Measurements from ENCODE around the gene CAP2.

CAP2 gene

DNA sequence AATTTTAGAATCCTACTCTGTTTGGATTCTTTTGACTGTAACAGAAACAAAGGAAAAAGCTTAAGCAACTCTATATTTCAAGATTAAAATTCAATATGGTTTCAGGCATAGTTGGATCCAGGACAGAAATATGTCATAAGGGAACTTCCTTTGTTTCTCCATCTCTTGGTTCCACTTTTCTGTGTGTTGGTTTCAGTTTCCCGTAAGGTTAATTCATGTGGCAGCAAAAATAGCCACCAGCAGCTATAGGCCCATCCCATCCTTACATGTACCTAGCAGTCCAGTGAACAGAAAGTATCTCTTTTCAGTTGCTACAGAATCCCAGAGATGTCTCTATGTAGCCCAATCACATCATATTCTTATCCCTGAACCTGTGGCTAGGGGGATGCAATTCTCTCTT lies 197.9 kb downstream of the CAP2 start:
- H3K23ac ChIP-seq (ENCODE audit: low read length), result no peak overlapping the region
- no peak overlapping the region for H3K4me3 ChIP-seq (ENCODE audit: low read depth, low read length)
- H3K9ac ChIP-seq (ENCODE audit: low read length), result no peak overlapping the region
- H3K4me1 ChIP-seq (ENCODE audit: control insufficient read depth in 1 of 2, insufficient read depth in 2 of 2, low read length in 2 of 2), result peaks cover 0 to 2% of the 10 kb centered on the region in 2 experiments
- H2AK5ac ChIP-seq (ENCODE audit: low read length), result no peak overlapping the region
- no peak overlapping the region for H4K8ac ChIP-seq (ENCODE audit: low read depth, low read length)
- no peak overlapping the region for H3K14ac ChIP-seq (ENCODE audit: low read length)
- H3K79me1 ChIP-seq (ENCODE audit: low read length), result no peaks in the 10 kb centered on the region
- H2BK5ac ChIP-seq (ENCODE audit: low read depth, low read length, poor library complexity), result no peak overlapping the region
- no peak overlapping the region for H3K27ac ChIP-seq (ENCODE audit: low read depth, low read length)
- no CpG with 5 or more reads among the region's 1 CpG for WGBS (ENCODE audit: extremely low coverage, insufficient coverage, insufficient read length)
- no peak overlapping the region for H4K91ac ChIP-seq (ENCODE audit: low read depth, low read length)
- H3K36me3 ChIP-seq (ENCODE audit: control insufficient read depth in 1 of 2, insufficient read depth in 2 of 2, low read length in 2 of 2), result no peaks in the 10 kb centered on the region
- no peak overlapping the region for H3K4ac ChIP-seq (ENCODE audit: low read depth, low read length)
- H3K79me2 ChIP-seq (ENCODE audit: control insufficient read depth, insufficient read depth, low read length, poor library complexity), result no peaks in the 10 kb centered on the region
- H3K27me3 ChIP-seq (ENCODE audit: insufficient read depth, low read length), result no peaks in the 10 kb centered on the region
- no peaks in the 10 kb centered on the region for H3K9me3 ChIP-seq (ENCODE audit: insufficient read depth, low read depth, low read length)
- H4K12ac ChIP-seq (ENCODE audit: low read depth, low read length), result no peak overlapping the region
- H3K4me2 ChIP-seq (ENCODE audit: low read length), result no peak overlapping the region
- H2BK120ac ChIP-seq (ENCODE audit: insufficient read depth, low read length, poor library complexity), result no peak overlapping the region
- no peak overlapping the region for H2BK12ac ChIP-seq (ENCODE audit: low read length)
- no peak overlapping the region for H3K18ac ChIP-seq (ENCODE audit: low read length)
- DNase-seq, result peak; percentile 19 to 64
- H2AFZ ChIP-seq (ENCODE audit: insufficient read depth, low read length, poor library complexity), result no peak overlapping the region

DNA sequence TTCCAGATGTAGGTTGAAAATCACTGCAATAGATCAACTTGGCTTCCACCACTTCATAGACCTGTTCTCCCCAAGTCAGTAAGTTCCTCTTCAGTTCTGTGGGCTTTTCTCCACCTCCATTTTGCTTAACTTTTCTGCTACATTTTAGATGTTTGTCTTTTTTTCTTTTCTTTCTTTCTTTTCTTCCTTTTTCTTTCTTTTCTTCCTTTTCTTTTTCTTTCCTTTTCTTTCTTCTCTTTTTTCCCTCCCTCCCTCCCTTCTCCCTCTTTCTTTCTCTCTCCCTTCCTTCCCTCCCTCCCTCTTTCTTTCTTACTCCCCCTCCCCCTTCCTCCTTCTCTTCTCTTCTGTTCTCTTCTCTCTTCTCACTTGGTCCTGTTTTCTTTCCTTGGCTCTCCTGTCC lies 199.9 kb downstream of the CAP2 start:
- H2BK12ac ChIP-seq (ENCODE audit: low read length), result no peak overlapping the region
- H2AFZ ChIP-seq (ENCODE audit: insufficient read depth, low read length, poor library complexity), result no peak overlapping the region
- H3K79me1 ChIP-seq (ENCODE audit: low read length), result no peaks in the 10 kb centered on the region
- H4K8ac ChIP-seq (ENCODE audit: low read depth, low read length), result no peak overlapping the region
- no peak overlapping the region for H3K27ac ChIP-seq (ENCODE audit: low read depth, low read length)
- no peak overlapping the region for H3K18ac ChIP-seq (ENCODE audit: low read length)
- H2BK5ac ChIP-seq (ENCODE audit: low read depth, low read length, poor library complexity), result no peak overlapping the region
- H4K12ac ChIP-seq (ENCODE audit: low read depth, low read length), result no peak overlapping the region
- peaks cover 0 to 2% of the 10 kb centered on the region in 2 experiments for H3K4me1 ChIP-seq (ENCODE audit: control insufficient read depth in 1 of 2, insufficient read depth in 2 of 2, low read length in 2 of 2)
- no peaks in the 10 kb centered on the region for H3K27me3 ChIP-seq (ENCODE audit: insufficient read depth, low read length)
- no peak overlapping the region for H2AK5ac ChIP-seq (ENCODE audit: low read length)
- no peak overlapping the region for H4K91ac ChIP-seq (ENCODE audit: low read depth, low read length)
- no peaks in the 10 kb centered on the region for H3K79me2 ChIP-seq (ENCODE audit: control insufficient read depth, insufficient read depth, low read length, poor library complexity)
- H2BK120ac ChIP-seq (ENCODE audit: insufficient read depth, low read length, poor library complexity), result no peak overlapping the region
- no peak overlapping the region for H3K9ac ChIP-seq (ENCODE audit: low read length)
- H3K4ac ChIP-seq (ENCODE audit: low read depth, low read length), result no peak overlapping the region
- H3K36me3 ChIP-seq (ENCODE audit: control insufficient read depth in 1 of 2, insufficient read depth in 2 of 2, low read length in 2 of 2), result no peaks in the 10 kb centered on the region
- H3K4me2 ChIP-seq (ENCODE audit: low read length), result no peak overlapping the region
- no peak overlapping the region for H3K4me3 ChIP-seq (ENCODE audit: low read depth, low read length)
- DNase-seq, result no peak
- no peak overlapping the region for H3K23ac ChIP-seq (ENCODE audit: low read length)
- no peaks in the 10 kb centered on the region for H3K9me3 ChIP-seq (ENCODE audit: insufficient read depth, low read depth, low read length)
- H3K14ac ChIP-seq (ENCODE audit: low read length), result no peak overlapping the region

DNA sequence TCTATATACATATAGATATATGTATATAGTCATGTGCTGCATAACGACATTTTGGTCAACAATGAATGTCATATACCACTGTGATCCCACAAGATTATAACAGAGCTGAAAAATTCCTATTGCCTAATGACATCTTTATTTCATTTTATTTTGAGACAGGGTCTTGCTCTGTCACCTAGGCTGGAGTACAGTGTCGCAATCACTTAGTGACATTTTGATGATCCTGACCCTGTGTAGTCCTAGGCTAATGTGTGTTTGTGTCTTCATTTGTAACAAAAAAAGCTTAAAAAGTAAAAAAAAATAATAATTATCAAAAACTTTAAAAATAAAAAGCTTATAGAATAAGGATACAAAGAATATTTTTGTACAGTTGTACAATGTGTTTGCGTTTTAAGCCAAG lies 202.7 kb downstream of the CAP2 start:
- Histone ChIP-seq H3K36me3 (ENCODE audit: control insufficient read depth in 1 of 2, insufficient read depth in 2 of 2, low read length in 2 of 2) (no peaks in the 10 kb centered on the region), H4K91ac (ENCODE audit: low read depth, low read length) (no peak overlapping the region), H3K18ac (ENCODE audit: low read length) (no peak overlapping the region), H2BK120ac (ENCODE audit: insufficient read depth, low read length, poor library complexity) (no peak overlapping the region), H2AK5ac (ENCODE audit: low read length) (no peak overlapping the region), H3K14ac (ENCODE audit: low read length) (no peak overlapping the region), H3K9ac (ENCODE audit: low read length) (no peak overlapping the region), H2AFZ (ENCODE audit: insufficient read depth, low read length, poor library complexity) (no peak overlapping the region), H2BK5ac (ENCODE audit: low read depth, low read length, poor library complexity) (no peak overlapping the region), H2BK12ac (ENCODE audit: low read length) (no peak overlapping the region), H3K4me1 (ENCODE audit: control insufficient read depth in 1 of 2, insufficient read depth in 2 of 2, low read length in 2 of 2) (peaks cover 0 to 2% of the 10 kb centered on the region in 2 experiments), H3K23ac (ENCODE audit: low read length) (no peak overlapping the region), H4K8ac (ENCODE audit: low read depth, low read length) (no peak overlapping the region), H3K4me2 (ENCODE audit: low read length) (no peak overlapping the region), H4K12ac (ENCODE audit: low read depth, low read length) (no peak overlapping the region), H3K4ac (ENCODE audit: low read depth, low read length) (no peak overlapping the region), H3K27ac (ENCODE audit: low read depth, low read length) (no peak overlapping the region), H3K9me3 (ENCODE audit: insufficient read depth, low read depth, low read length) (no peaks in the 10 kb centered on the region), H3K79me1 (ENCODE audit: low read length) (peaks cover 6% of the 10 kb centered on the region), H3K79me2 (ENCODE audit: control insufficient read depth, insufficient read depth, low read length, poor library complexity) (peaks cover 2% of the 10 kb centered on the region), H3K27me3 (ENCODE audit: insufficient read depth, low read length) (no peaks in the 10 kb centered on the region), H3K4me3 (ENCODE audit: low read depth, low read length) (no peak overlapping the region)
- DNase-seq, result no peak
- WGBS (ENCODE audit: extremely low coverage, insufficient coverage, insufficient read length), result no CpG with 5 or more reads among the region's 3 CpGs

DNA sequence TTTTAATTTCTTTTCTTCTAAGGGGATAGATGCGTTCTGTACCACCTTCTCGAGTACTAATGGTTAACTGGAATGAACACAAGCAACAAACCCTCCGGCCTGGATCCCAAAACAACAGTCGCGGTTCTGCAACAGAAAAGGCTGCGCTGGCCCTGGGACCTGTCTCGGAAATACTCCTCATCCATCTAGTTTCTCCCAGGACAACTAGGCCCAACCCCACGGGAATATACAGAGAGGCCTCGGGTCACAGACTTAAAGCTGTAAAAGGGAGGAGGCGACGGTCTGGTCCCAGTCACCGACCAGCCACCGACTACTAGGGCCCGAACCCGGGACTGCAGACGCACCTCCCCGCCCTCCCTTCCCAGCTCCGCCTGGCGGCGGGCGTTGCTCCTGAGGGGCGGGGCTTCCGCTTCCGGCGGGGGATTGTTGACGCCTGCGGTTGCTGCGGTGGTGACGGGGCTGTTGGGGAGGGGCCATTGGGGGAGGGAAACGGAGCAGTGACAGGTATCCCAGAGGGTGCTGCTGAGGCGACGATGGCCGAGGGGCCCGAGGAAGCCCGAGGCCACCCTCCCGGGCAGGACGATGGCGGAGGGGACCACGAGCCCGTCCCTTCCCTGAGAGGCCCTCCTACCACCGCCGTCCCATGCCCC lies 206.6 kb downstream of the CAP2 start, which contains the start of gene FAM8A1:
Gene FAM8A1, plus strand, starts transcription at position 426 of the 650 bp plus-strand sequence. Its CDS starts 108 bp downstream, at position 534.
- Histone ChIP-seq H2BK12ac (ENCODE audit: low read length) (no peak within 1 kb of the TSS), H3K4me3 (ENCODE audit: low read depth, low read length) (peak within 1 kb of the TSS; percentile 80), H4K8ac (ENCODE audit: low read depth, low read length) (peak within 1 kb of the TSS; percentile 90), H3K4me1 (ENCODE audit: control insufficient read depth in 1 of 2, insufficient read depth in 2 of 2, low read length in 2 of 2) (peaks cover 0 to 8% of the 10 kb centered on the region in 2 experiments), H3K4ac (ENCODE audit: low read depth, low read length) (peak within 1 kb of the TSS; percentile 19), H3K4me2 (ENCODE audit: low read length) (peak within 1 kb of the TSS; percentile 96), H3K9me3 (ENCODE audit: insufficient read depth, low read depth, low read length) (no peaks in the 10 kb centered on the region), H3K14ac (ENCODE audit: low read length) (peak within 1 kb of the TSS; percentile 86), H3K36me3 (ENCODE audit: control insufficient read depth in 1 of 2, insufficient read depth in 2 of 2, low read length in 2 of 2) (no peaks in the 10 kb centered on the region), H3K27me3 (ENCODE audit: insufficient read depth, low read length) (no peaks in the 10 kb centered on the region), H2AFZ (ENCODE audit: insufficient read depth, low read length, poor library complexity) (peak within 1 kb of the TSS; percentile 85), H3K9ac (ENCODE audit: low read length) (peak within 1 kb of the TSS; percentile 75), H2BK5ac (ENCODE audit: low read depth, low read length, poor library complexity) (peak within 1 kb of the TSS; percentile 58), H4K12ac (ENCODE audit: low read depth, low read length) (peak within 1 kb of the TSS; percentile 85), H3K23ac (ENCODE audit: low read length) (no peak within 1 kb of the TSS), H2AK5ac (ENCODE audit: low read length) (no peak within 1 kb of the TSS), H3K79me1 (ENCODE audit: low read length) (peaks cover 6% of the 10 kb centered on the region), H2BK120ac (ENCODE audit: insufficient read depth, low read length, poor library complexity) (peak within 1 kb of the TSS; percentile 86), H3K27ac (ENCODE audit: low read depth, low read length) (peak within 1 kb of the TSS; percentile 75), H4K91ac (ENCODE audit: low read depth, low read length) (peak within 1 kb of the TSS; percentile 88), H3K18ac (ENCODE audit: low read length) (no peak within 1 kb of the TSS), H3K79me2 (ENCODE audit: control insufficient read depth, insufficient read depth, low read length, poor library complexity) (peaks cover 2% of the 10 kb centered on the region)
- no CpG with 5 or more reads among the region's 42 CpGs for WGBS (ENCODE audit: extremely low coverage, insufficient coverage, insufficient read length)
- peak; percentile 87 to 93 for DNase-seq

Data from trophoblast cell (in vitro differentiated cells and primary cell).